ENCODE measurements around the gene ING3. TPM values are rescaled to one million over a fixed set of nuclear protein-coding genes. Genes with fewer than 3 reads are reported as not detected.

ING3 gene
- total and polyA plus RNA-seq, 9 of the 15 experiments (the other 6 are each of a cell fraction or from before 2014, with no cell fraction given), result 22.8 to 233 (median 50.4) TPM

GRCh38 chr7:120988591-120989256 lies 38.1 kb downstream of the ING3 start, which contains the start of gene CPED1 (continued):
- TF ChIP-seq ZNF212 (CRISPR knock-in tag; IDR thresholded peaks at IDR 0.05) (0 out of 2 replicates have a peak, but pooled peaks have one; percentile 18), ZBTB17 (CRISPR knock-in tag; IDR thresholded peaks at IDR 0.05) (0 out of 2 replicates have a peak, but pooled peaks have one; percentile 13), SIX5 (IDR thresholded peaks at IDR 0.05; ENCODE audit: borderline replicate concordance in 1 of 2, insufficient read depth in 1 of 2, low read depth in 1 of 2, low read length in 2 of 2) (no peak), TCF7L2 (IDR thresholded peaks at IDR 0.05; ENCODE audit: low read depth, low read length) (no peak), SAFB (IDR thresholded peaks at IDR 0.05; ENCODE audit: borderline replicate concordance, low read depth, low read length) (0 out of 2 replicates have a peak, but pooled peaks have one; percentile 19), UBTF (IDR thresholded peaks at IDR 0.05; ENCODE audit: borderline replicate concordance in 1 of 2, low read depth in 2 of 2, low read length in 2 of 2) (peak; percentile 94 to 98; a peak in 3 of 4 replicates), NFIX (CRISPR knock-in tag; IDR thresholded peaks at IDR 0.05; ENCODE audit: low read depth) (peak; percentile 16; the same call in 1 of the 2 replicates), KAT8 (IDR thresholded peaks at IDR 0.05; ENCODE audit: low read depth) (no peak), POU5F1 (IDR thresholded peaks at IDR 0.05; ENCODE audit: borderline replicate concordance, low read depth, low read length, partially characterized antibody) (no peak), BCL6 (CRISPR knock-in tag; IDR thresholded peaks at IDR 0.05) (no peak), HNRNPLL (IDR thresholded peaks at IDR 0.05; ENCODE audit: low read depth, low read length, poor library complexity, severe bottlenecking) (no peak), NFXL1 (CRISPR knock-in tag; IDR thresholded peaks at IDR 0.05) (no peak), NR2C1 (IDR thresholded peaks at IDR 0.05) (no peak), NR2C1 (tag; IDR thresholded peaks at IDR 0.05) (no peak), RBM34 (IDR thresholded peaks at IDR 0.05; ENCODE audit: borderline replicate concordance, insufficient read depth, low read length) (no peak), ELF2 (CRISPR knock-in tag; IDR thresholded peaks at IDR 0.05) (peak; percentile 73), ZNF263 (CRISPR knock-in tag; IDR thresholded peaks at IDR 0.05; ENCODE audit: borderline replicate concordance) (no peak), MXD1 (CRISPR knock-in tag; IDR thresholded peaks at IDR 0.05; ENCODE audit: borderline replicate concordance, poor library complexity, severe bottlenecking) (peak; percentile 1), COPS2 (conservative IDR thresholded peaks at IDR 0.05) (no peak), ELF4 (CRISPR knock-in tag; IDR thresholded peaks at IDR 0.05) (peak; percentile 77)
- TF ChIP-seq, protein P1, sequence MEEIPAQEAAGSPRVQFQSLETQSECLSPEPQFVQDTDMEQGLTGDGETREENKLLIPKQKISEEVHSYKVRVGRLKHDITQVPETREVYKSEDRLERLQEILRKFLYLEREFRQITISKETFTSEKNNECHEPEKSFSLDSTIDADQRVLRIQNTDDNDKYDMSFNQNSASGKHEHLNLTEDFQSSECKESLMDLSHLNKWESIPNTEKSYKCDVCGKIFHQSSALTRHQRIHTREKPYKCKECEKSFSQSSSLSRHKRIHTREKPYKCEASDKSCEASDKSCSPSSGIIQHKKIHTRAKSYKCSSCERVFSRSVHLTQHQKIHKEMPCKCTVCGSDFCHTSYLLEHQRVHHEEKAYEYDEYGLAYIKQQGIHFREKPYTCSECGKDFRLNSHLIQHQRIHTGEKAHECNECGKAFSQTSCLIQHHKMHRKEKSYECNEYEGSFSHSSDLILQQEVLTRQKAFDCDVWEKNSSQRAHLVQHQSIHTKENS (CRISPR knock-in tag; IDR thresholded peaks at IDR 0.05), result no peak
- TF ChIP-seq, protein P2, sequence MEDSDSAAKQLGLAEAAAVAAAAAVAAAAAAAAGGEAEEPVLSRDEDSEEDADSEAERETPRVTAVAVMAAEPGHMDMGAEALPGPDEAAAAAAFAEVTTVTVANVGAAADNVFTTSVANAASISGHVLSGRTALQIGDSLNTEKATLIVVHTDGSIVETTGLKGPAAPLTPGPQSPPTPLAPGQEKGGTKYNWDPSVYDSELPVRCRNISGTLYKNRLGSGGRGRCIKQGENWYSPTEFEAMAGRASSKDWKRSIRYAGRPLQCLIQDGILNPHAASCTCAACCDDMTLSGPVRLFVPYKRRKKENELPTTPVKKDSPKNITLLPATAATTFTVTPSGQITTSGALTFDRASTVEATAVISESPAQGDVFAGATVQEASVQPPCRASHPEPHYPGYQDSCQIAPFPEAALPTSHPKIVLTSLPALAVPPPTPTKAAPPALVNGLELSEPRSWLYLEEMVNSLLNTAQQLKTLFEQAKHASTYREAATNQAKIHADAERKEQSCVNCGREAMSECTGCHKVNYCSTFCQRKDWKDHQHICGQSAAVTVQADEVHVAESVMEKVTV (CRISPR knock-in tag; IDR thresholded peaks at IDR 0.05), result 0 out of 2 replicates have a peak, but pooled peaks have one; percentile 12
